IMR-90 (cell line): ENCODE measurements around the gene S1PR3.

Experiments used
- CEBPB ChIP-seq: IDR thresholded peaks from 2 replicates; pipeline ENCODE4 v1.6.1; 2012; ENCODE audit warnings: low read depth, low read length, improper control_type of control experiment
- CHD1 ChIP-seq: IDR thresholded peaks from 2 replicates; pipeline ENCODE4 v1.6.1; 2012; ENCODE audit warnings: low read depth, low read length, improper control_type of control experiment
- FOS ChIP-seq: fragments of 150-350 bp; IDR thresholded peaks from 2 replicates; pipeline ENCODE4 v1.6.1; 2016; ENCODE audit warnings: low read depth, low read length
- NFE2L2 ChIP-seq: fragments of 150-350 bp; IDR thresholded peaks from 2 replicates; pipeline ENCODE4 v1.6.1; 2016; ENCODE audit warnings: low read depth, mild to moderate bottlenecking, low read length
- POLR2A ChIP-seq: IDR thresholded peaks from 2 replicates; pipeline ENCODE4 v1.6.1; 2012; ENCODE audit warnings: mild to moderate bottlenecking, low read depth, low read length
- RAD21 ChIP-seq: IDR thresholded peaks from 2 replicates; pipeline ENCODE4 v1.6.1; 2012; ENCODE audit warnings: low read length, improper control_type of control experiment
- RFX5 ChIP-seq: IDR thresholded peaks from 2 replicates; pipeline ENCODE4 v1.8.0; 2012; ENCODE audit warnings: low read depth, mild to moderate bottlenecking, low read length, moderate library complexity
- SMC3 ChIP-seq: fragments of 150-350 bp; IDR thresholded peaks from 2 replicates; pipeline ENCODE4 v1.6.1; 2016; ENCODE audit warnings: low read depth, mild to moderate bottlenecking, antibody characterized with exemption, low read length, moderate library complexity
- TF ChIP-seq, protein P1 (sequence below): conservative IDR thresholded peaks from 2 replicates; pipeline ENCODE4 v1.5.1; 2012; ENCODE audit warnings: mild to moderate bottlenecking, low read depth, low read length, improper control_type of control experiment
- TF ChIP-seq, protein P2 (sequence below): fragments of 150-350 bp; IDR thresholded peaks from 2 replicates; pipeline ENCODE4 v1.6.1; 2017; ENCODE audit warnings: mild to moderate bottlenecking, antibody characterized with exemption, low read length, low read depth

DNA sequence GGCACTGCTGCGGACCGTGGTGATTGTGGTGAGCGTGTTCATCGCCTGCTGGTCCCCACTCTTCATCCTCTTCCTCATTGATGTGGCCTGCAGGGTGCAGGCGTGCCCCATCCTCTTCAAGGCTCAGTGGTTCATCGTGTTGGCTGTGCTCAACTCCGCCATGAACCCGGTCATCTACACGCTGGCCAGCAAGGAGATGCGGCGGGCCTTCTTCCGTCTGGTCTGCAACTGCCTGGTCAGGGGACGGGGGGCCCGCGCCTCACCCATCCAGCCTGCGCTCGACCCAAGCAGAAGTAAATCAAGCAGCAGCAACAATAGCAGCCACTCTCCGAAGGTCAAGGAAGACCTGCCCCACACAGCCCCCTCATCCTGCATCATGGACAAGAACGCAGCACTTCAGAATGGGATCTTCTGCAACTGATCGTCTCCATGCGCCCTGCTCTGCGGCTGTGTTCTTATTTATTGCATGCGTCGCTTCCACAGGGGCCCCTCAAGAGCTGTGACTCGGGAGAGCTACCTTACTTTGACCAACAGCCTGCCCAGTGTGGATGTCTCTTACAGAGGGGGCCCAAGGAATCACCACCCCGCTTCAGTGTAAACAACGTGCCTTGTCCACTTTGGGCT, 10.8 kb downstream of the S1PR3 start:
- TF ChIP-seq, protein P1, sequence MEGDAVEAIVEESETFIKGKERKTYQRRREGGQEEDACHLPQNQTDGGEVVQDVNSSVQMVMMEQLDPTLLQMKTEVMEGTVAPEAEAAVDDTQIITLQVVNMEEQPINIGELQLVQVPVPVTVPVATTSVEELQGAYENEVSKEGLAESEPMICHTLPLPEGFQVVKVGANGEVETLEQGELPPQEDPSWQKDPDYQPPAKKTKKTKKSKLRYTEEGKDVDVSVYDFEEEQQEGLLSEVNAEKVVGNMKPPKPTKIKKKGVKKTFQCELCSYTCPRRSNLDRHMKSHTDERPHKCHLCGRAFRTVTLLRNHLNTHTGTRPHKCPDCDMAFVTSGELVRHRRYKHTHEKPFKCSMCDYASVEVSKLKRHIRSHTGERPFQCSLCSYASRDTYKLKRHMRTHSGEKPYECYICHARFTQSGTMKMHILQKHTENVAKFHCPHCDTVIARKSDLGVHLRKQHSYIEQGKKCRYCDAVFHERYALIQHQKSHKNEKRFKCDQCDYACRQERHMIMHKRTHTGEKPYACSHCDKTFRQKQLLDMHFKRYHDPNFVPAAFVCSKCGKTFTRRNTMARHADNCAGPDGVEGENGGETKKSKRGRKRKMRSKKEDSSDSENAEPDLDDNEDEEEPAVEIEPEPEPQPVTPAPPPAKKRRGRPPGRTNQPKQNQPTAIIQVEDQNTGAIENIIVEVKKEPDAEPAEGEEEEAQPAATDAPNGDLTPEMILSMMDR, result no peak
- TF ChIP-seq CHD1, result no peak
- no peak for TF ChIP-seq POLR2A
- no peak for TF ChIP-seq NFE2L2
- TF ChIP-seq, protein P2, sequence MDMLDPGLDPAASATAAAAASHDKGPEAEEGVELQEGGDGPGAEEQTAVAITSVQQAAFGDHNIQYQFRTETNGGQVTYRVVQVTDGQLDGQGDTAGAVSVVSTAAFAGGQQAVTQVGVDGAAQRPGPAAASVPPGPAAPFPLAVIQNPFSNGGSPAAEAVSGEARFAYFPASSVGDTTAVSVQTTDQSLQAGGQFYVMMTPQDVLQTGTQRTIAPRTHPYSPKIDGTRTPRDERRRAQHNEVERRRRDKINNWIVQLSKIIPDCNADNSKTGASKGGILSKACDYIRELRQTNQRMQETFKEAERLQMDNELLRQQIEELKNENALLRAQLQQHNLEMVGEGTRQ, result no peak
- TF ChIP-seq RFX5, result no peak
- no peak for TF ChIP-seq FOS
- no peak for TF ChIP-seq CEBPB
- no peak for TF ChIP-seq SMC3
- no peak for TF ChIP-seq RAD21
